COLO829 (cell line): Measurements from ENCODE around the gene NPEPL1.

Experiments used
- DNase-seq: peaks from one replicate; pipeline ENCODE4 v3.0.0; 2012; ENCODE audit warnings: low spot score

The NPEPL1 gene

GRCh38 chr20:58701431-58702160 lies 9.0 kb downstream of the NPEPL1 start:
- no peak for DNase-seq

GRCh38 chr20:58702161-58702510 lies 9.5 kb downstream of the NPEPL1 start:
- no peak for DNase-seq

- DNase-seq: no peak
Measured at GRCh38 chr20:58702859-58703648, 10.5 kb downstream of the NPEPL1 start.

GRCh38 chr20:58703765-58704371 lies 11.3 kb downstream of the NPEPL1 start:
- no peak for DNase-seq

DNA sequence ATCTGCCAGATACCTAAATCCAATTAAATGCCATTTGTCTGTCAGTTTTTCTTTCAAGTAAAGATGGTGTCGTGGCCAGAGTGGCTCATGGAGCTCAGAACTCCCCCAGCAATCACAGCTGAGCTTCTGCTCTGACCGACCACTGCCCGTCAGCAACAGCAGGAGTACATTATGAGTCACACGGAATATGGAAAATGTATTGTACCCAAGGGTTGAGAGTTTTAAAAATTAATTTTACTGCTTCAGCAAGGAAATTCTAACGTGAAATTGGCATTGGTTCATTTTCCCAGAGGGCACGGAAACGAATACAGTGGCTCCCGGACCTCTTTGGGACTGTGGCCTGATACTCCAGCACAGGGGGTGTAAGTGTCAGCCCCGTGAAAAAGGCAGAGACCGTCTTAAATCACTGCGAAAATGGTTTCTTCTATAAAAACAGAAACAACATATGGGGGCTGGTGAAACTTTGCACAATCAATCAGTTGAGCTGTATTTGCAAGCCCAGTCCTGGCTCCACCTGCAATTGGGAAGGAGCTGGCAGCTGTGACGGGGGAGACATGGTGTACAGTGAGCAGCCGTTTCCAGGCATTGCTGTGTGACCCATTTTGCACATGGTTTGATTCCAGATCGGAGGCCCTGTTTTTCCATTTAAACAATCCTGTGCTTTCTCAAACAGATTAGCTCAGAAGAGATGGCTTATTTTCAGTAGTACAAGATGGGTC lies 12.8 kb downstream of the NPEPL1 start:
- DNase-seq: no peak

- DNase-seq: no peak
Measured at GRCh38 chr20:58706150-58706892, 13.7 kb downstream of the NPEPL1 start.

DNA sequence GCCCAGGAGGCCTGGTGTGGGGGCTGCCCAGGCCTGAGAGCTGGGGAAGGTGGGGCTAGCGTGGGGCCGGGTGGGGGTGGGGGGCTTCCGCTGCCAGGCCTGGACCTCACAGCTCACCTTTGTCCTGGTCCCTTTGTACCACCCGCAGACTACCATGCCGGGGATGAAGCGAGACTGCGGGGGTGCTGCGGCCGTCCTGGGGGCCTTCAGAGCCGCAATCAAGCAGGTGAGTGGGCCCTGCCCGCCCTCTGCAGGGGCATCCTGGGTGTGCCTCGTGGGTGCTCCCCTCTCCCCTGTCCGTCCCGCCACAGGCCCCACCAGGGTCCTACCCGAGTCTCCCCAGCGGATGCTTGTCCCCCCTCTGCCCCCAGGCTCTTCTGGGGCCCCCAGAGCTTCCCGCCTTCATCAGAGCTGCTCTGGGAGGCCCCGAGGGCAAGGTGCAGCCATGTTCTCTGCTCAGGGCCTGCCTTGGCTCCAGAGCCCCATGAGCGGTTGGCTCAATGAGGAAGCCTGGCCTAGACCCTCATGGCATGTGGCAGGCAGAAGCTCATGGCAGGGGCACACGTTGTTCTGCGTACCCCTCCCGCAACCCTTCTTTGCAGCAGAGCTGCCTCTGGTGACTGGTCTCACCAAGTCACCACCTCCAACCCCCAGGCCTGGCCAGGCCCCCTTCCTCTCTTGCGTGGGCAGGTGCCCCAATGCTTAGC lies 14.5 kb downstream of the NPEPL1 start:
- DNase-seq: no peak

DNA sequence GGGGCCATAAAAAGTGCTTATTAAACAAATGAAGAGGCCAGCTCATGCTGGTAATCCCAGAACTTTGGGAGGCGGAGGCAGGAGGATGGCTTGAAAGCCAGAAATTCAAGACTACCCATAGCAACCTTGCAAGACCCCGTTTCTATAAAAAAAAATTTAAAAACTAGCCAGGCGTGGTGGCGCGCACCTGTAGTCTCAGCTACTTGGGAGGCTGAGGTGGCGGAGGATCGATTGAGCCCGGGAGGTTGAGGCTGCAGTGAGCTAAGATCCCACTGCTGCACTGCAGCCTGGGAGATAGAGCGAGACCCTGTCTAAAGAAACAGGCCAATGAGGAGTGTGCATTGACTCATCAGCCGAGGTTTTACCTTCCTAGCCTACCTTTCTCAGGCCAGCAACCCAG lies 15.2 kb downstream of the NPEPL1 start:
- DNase-seq: no peak

GRCh38 chr20:58708246-58708931 lies 15.8 kb downstream of the NPEPL1 start:
- DNase-seq: no peak

GRCh38 chr20:58709013-58709702 lies 16.6 kb downstream of the NPEPL1 start:
- DNase-seq: no peak

GRCh38 chr20:58709703-58710039 lies 17.1 kb downstream of the NPEPL1 start:
- no peak for DNase-seq

DNA sequence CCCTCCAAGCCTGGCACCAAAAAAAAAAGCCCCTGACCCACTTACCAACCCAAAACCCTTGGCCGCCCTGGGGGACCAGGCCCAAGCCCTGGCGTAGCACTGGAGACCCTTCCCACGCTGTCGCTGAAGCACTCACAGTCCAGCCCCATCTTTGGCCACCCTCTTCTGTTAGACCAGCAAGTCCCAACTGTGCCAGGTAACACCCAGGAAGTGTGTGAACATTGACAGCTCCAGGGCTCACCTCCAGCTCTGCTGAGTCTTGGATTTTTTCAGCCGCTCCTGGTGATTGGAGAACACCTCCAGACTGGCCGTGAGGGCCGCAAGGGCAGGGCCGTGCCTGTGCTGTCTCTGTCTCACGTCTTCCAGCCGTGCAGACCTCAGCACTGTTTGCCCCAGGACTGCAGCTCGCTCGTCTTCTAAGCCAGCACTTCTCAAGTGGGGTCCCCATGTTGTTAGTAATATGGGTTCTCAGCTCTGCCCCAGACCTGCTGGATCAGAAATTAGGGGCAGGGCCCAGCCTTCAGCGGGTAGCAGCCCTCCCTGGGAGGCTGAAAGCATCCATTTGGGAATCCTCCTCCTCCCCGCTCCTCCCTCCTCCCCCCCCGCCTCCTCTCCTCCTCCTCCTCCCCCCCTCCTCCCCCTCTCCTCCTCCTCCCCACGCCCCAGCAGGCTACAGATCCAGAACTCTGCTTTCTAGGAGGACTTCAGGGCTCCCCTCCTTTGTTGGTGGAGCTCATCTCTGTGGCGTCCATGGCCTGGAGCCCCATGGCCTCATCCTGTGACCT lies 18.1 kb downstream of the NPEPL1 start:
- no peak for DNase-seq

DNA sequence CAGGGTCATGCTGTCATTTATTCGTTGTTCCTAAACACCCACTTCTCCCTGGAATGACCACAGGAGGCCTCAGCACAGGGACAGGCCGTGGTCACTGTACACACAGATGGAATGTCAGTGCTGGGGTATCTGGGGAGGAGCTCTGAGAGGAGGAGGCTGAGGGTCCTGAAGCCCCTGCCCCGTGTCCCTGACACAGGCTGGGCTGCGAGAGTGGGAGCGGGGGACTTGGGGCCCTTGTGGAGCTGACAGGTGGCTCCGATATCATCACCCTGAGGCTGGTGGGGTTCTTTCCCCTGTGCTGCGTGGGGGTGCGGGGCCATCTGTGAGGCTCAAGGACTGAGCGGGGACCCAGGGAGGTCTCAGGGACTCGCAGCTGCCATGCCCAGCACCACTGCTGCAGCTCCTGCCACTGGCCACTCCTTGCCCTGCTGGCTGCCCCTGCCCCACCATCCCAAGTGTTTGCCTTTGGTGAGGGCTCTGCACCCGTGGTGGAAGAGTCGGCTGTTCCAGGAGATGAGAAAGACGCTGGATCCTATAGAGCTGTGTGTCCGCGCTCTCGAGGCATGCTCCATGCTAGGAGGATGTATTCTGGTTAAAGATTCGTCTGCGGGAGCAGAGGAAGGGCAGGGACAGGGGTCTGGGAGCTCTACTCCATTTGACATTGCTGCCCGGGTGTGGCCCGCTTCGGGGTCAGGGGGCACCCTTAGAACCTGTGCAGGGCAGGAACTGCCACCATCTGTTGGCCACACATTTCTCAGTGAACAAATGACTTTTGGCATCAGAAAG lies 18.9 kb downstream of the NPEPL1 start:
- DNase-seq: no peak

GRCh38 chr20:58712151-58712791 lies 19.7 kb downstream of the NPEPL1 start:
- no peak for DNase-seq

GRCh38 chr20:58712806-58713731 lies 20.5 kb downstream of the NPEPL1 start:
- no peak for DNase-seq

DNA sequence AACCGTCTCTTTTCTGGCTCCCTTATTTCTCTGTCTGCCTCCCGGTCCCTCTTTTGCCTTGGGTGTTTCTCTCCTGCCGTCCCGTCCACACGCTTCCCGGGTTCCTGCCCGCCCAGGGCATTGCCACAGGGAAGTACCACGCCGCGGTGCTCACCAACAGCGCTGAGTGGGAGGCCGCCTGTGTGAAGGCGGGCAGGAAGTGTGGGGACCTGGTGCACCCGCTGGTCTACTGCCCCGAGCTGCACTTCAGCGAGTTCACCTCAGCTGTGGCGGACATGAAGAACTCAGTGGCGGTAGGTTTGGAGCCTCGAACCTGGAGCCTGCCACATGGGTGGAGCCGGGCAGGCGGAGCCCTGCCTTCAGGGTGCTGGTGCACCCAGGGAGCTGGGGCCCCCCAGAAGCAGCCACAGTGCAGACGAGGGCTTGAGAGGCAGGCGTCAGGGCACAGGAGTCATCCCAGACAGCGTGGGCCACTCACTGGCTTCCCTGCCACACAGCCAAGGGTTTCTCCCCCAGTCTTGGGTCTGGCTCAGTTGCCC lies 21.3 kb downstream of the NPEPL1 start:
- no peak for DNase-seq
